Measurements from ENCODE around the gene KDM3B.

- no peak for TF ChIP-seq EZH2 (IDR thresholded peaks at IDR 0.05; ENCODE audit: borderline replicate concordance, low read length)
- no peak for TF ChIP-seq CTCF (conservative IDR thresholded peaks at IDR 0.05 in 1 of 2, IDR thresholded peaks at IDR 0.05 in 1 of 2; ENCODE audit: extremely low read depth in 1 of 2, insufficient read depth in 1 of 2, low read depth in 1 of 2, low read length in 2 of 2)
Measured at GRCh38 chr5:138466125-138466899, 113.8 kb downstream of the KDM3B start.

Data from mammary epithelial cell (primary cell).